ENCODE results near the gene WNT11.

GRCh38 chr11:76197332-76197731 lies 9.0 kb downstream of the WNT11 start:
- TF ChIP-seq GATA2 (IDR thresholded peaks at IDR 0.05; ENCODE audit: low read depth, low read length) (no peak), GATA3 (IDR thresholded peaks at IDR 0.05; ENCODE audit: low read depth, low read length) (no peak)
